ENCODE measurements around the gene RGL4.

GRCh38 chr22:23683545-23683944, 7.3 kb upstream of the RGL4 start:
- TF ChIP-seq, protein P1, sequence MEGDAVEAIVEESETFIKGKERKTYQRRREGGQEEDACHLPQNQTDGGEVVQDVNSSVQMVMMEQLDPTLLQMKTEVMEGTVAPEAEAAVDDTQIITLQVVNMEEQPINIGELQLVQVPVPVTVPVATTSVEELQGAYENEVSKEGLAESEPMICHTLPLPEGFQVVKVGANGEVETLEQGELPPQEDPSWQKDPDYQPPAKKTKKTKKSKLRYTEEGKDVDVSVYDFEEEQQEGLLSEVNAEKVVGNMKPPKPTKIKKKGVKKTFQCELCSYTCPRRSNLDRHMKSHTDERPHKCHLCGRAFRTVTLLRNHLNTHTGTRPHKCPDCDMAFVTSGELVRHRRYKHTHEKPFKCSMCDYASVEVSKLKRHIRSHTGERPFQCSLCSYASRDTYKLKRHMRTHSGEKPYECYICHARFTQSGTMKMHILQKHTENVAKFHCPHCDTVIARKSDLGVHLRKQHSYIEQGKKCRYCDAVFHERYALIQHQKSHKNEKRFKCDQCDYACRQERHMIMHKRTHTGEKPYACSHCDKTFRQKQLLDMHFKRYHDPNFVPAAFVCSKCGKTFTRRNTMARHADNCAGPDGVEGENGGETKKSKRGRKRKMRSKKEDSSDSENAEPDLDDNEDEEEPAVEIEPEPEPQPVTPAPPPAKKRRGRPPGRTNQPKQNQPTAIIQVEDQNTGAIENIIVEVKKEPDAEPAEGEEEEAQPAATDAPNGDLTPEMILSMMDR (IDR thresholded peaks at IDR 0.05) = no peak
- TF ChIP-seq EZH2 (IDR thresholded peaks at IDR 0.05; ENCODE audit: borderline replicate concordance, insufficient read depth, low read depth, low read length, poor library complexity, severe bottlenecking) = no peak

All from B cell (primary cell).